GM13976 (cell line): ENCODE measurements around the gene ADAMTSL5.
"Not testable (repeated sequence)": the region's sequence is repeated elsewhere in the genome, so short reads cannot be mapped to it uniquely, and the experiment has no call there.

ENCODE experiments used
- DNase-seq: peaks from one replicate; pipeline ENCODE4 v3.0.0; 2012; ENCODE audit warnings: low spot score
- in situ Hi-C: fragments of 300-500 bp; cut with MboI; formaldehyde crosslinking; loops from one replicate; pipeline ENCODE4 v1.12.0; 2022; ENCODE audit warnings: low sequenced_read_pairs, mixed read lengths, inconsistent platforms; ENCODE audit not compliant: unreplicated experiment
- TF ChIP-seq, protein P1 (sequence below): IDR thresholded peaks from 2 replicates; pipeline ENCODE4 v1.5.1; 2012; ENCODE audit warnings: borderline replicate concordance, mild to moderate bottlenecking; ENCODE audit not compliant: insufficient read depth; ENCODE audit errors: extremely low read depth, missing control alignments, control extremely low read depth

Gene ADAMTSL5

DNA sequence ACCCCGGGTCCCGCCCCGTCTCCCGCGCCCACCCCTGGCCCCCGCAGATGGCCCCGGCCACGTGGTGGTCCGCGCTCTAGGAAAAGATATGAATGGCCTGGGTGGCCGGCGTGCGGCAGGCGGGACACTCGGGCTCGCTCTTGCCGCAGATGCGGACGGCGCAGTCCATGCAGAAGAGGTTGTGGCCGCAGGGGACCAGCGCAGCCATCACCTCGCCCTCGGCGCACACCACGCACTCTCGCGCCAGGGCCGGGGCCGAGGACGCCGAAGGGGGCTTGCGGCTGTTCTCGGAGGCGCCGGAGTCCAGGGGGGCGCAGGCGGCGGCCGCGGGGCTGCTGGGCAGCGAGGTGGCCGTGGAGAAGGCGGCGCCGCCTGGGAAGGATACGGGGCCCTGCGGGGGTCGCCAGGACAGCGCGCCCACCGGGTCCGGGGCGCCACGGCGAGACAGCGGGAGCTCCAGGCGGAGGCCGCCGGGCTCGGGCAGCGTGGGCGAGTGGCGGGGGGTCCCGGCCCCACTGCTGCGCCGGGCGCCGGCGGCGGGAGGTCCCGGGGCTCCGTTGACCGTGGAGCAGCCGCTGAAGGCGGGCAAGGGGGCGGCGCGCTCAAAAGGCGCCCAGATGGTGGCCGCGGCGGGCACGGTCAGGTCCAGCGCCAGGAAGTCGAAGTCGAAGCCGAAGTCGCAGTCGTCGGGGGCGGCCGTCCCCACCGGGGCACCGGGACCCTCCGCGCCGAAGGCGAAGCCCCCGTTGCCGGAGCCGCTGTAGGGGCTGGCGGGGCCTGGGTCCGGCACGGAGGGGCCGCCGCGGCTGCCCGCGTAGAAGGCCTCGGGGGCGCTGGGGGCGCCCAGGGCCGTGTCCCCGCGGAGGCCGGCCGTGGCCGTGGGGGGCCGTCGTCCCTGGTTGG lies 42.9 kb upstream of the ADAMTSL5 start:
- in situ Hi-C loops = no loop called here

DNA sequence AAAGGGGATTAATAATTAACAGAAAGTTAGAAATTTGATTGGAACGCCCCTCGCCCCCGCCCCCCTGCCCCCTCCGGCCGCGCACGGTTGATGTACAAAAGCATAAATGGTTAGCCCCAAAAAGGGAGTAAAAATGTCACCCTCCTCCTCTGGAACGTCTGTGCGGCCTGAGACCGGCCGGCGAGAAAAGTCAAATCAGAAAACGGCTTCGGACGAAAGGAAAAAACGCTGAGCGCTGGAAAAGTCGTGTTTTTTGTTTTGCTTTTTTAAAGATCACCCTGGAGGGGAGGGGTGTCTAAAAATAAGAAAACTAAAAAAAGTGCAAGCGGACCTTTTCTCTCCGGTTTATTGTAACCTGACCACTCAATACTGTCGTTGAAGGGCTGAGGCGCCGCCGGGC lies 42.1 kb upstream of the ADAMTSL5 start:
- TF ChIP-seq, protein P1, sequence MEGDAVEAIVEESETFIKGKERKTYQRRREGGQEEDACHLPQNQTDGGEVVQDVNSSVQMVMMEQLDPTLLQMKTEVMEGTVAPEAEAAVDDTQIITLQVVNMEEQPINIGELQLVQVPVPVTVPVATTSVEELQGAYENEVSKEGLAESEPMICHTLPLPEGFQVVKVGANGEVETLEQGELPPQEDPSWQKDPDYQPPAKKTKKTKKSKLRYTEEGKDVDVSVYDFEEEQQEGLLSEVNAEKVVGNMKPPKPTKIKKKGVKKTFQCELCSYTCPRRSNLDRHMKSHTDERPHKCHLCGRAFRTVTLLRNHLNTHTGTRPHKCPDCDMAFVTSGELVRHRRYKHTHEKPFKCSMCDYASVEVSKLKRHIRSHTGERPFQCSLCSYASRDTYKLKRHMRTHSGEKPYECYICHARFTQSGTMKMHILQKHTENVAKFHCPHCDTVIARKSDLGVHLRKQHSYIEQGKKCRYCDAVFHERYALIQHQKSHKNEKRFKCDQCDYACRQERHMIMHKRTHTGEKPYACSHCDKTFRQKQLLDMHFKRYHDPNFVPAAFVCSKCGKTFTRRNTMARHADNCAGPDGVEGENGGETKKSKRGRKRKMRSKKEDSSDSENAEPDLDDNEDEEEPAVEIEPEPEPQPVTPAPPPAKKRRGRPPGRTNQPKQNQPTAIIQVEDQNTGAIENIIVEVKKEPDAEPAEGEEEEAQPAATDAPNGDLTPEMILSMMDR = no peak
- in situ Hi-C loops = no loop called here
- DNase-seq = no peak

More for the DNA sequence above, 42.9 kb upstream of the ADAMTSL5 start:
- no peak for DNase-seq
- TF ChIP-seq, protein P1 = no peak

DNA sequence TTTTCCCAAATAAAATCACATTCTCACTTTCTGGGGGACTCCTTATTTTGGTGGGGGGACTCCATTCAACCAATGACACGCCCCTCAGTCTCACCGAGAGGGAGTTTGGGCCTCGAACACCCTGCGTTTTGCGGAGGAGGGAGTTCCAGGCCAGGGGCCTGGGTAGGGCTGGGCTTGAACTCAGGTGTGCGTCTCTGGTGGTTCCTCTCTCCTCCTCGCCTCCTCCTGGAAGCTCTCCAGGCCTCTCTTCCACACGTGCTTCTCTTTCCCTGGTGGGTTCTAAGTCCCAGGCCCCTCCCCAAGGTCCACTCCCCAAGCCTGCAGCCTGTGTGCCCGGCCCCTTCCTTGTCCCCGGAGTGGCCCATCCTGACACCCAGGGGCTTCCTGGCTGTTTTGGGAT lies 40.6 kb upstream of the ADAMTSL5 start:
- TF ChIP-seq, protein P1 = no peak
- in situ Hi-C loops = no loop called here
- DNase-seq = no peak

DNA sequence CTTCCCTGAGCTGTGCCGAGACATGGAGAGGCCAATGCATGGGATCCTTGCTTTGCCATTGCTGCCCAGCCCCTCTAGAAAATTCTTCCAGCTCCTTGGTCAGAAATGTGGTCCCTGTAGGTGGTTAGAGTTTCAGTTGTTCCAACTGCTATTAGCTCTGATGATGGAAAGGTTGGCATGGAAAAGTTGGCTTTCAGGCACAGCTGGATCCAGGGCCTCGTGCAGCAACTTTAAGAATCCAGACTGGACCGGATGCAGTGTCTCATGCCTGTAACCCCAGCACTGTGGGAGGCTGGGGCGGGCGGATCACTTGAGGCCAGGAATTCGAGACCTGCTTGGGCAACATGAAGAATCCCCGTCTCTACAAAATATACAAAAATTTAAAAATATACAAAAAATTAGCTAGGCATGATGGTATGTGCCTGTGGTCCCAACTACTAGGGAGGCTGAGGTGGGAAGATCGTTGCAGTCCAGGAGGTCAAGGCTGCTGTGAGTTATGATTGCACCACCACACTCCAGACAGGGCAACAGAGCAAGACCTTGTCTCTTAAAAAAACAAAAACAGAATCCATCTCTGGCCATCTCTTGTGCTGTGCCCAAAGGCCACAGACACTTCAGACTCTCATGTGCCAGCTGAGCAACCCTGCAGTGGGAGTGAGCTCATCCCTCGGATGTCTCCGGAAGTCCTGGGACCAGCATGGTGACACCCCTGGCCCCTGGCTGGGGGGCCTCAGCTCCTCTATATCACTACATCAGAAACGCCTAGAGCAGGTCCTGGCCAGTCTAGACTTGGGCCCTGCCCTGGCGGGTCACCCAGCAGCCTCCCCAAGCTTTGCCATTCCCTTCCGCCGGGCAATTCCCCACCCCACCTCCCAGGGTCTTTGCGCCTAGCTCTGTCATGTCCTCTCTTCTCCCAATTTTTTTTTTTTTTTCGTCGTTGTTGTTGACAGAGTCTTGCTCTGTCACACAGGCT lies 38.5 kb upstream of the ADAMTSL5 start:
- TF ChIP-seq, protein P1 = no peak
- in situ Hi-C loops = no loop called here
- DNase-seq = no peak

DNA sequence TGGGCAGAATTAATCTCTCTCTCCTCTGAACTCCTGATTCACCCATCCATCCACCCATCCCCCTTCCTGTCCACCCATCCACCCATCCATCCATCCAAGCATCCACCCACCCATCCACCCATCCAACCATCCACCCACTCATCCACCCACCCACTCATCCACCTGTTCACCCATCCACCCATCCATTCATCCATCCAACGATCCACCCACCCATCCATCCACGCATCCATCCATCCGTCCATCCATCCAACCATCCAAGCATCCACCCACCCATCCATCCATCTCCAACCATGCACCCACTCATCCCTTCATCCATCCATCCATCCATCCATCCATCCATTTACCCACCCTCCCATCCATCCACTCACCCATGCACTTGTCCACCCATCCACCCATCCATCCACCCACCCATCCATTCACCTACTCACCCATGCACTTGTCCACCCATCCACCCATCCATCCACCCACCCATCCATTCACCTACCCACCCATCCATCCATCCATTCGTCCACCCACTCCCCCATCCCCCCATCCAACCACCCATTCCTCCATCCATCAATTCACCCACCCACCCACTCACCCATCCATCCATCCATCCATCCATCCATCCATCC lies 36.6 kb upstream of the ADAMTSL5 start:
- in situ Hi-C loops = no loop called here
- no peak for DNase-seq
- TF ChIP-seq, protein P1 = no peak

DNA sequence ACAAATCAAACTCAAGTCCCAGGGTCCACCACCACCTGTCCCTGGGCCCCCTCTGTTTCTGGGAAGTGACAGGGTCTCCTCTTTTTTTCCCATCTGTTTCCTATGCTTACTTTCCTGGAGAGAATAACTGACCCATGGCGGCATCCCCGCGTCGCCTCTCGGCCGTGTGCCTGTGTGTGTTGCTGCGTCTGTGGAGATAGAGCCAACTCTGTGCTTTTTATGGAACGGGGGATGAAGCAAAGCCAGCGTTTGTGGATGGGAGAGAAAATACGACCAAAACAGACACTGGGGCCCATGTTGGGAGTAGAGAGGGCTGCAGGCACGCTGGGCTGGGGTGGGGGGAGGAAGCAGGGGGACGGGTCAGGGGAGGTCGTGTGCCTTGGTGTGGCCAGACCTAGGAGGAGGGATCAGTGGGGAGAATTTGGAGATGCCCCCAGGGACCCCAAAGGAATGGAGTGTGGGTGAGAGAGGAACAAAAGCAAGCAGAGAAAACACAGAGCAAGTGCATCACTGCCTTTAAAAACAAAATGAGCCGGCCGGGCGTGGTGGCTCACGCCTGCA lies 27.6 kb upstream of the ADAMTSL5 start:
- DNase-seq = no peak
- in situ Hi-C loops = loop anchor here (5.0 kb wide), 1 partner anchor 222 kb away; no protein-coding TSS in a partner anchor
- TF ChIP-seq, protein P1 = no peak

DNA sequence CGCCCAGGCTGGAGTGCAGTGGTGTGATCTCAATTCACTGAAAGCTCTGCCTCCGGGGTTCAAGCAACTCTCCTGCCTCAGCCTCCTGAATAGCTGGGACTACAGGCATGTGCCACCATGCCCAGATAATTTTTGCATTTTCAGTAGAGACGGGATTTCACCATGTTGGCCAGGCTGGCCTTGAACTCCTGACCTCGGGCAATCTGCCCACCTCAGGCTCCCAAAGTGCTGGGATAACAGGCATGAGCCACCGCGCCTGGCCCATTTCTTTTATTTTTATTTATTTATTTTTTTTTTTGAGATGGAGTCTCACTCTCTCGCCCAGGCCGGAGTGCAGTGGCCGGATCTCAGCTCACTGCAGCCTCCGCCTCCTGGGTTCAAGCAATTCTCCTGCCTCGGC lies 26.9 kb upstream of the ADAMTSL5 start:
- DNase-seq = not testable (repeated sequence)
- in situ Hi-C loops = loop anchor here (5.0 kb wide), 1 partner anchor 223 kb away; no protein-coding TSS in a partner anchor
